AG09319 (cell line): ENCODE data around the gene TSPAN7.

Experiments
- DNase-seq: peaks from one replicate; pipeline ENCODE4 v3.0.0-alpha.2; 2010; ENCODE audit warnings: low read depth; ENCODE audit errors: extremely low read depth
- TF ChIP-seq, protein P1 (sequence below): IDR thresholded peaks from 2 replicates; pipeline ENCODE4 v1.5.1; 2011; ENCODE audit warnings: low read depth, mild to moderate bottlenecking, inconsistent platforms, low read length, moderate library complexity

The TSPAN7 gene

DNA sequence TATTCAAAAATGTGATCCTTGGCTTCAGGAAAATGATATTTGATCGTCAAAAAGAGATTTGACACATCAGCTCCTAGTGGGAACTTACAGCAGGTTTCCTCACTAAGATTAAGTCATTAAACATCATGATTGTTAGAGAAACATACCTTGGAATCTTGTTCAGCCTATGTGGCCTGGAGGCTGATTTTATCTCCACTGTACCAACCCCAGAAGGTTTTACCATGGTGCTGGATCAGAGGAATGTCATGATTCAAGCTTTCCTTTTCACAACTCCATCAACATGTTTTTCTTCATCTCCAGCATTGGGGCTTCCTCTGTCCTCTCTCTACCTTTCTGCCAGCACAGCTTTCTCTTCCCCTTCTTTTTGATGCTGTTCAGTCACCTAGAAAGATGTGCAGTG is 171.5 kb downstream of the TSPAN7 start:
- TF ChIP-seq, protein P1, sequence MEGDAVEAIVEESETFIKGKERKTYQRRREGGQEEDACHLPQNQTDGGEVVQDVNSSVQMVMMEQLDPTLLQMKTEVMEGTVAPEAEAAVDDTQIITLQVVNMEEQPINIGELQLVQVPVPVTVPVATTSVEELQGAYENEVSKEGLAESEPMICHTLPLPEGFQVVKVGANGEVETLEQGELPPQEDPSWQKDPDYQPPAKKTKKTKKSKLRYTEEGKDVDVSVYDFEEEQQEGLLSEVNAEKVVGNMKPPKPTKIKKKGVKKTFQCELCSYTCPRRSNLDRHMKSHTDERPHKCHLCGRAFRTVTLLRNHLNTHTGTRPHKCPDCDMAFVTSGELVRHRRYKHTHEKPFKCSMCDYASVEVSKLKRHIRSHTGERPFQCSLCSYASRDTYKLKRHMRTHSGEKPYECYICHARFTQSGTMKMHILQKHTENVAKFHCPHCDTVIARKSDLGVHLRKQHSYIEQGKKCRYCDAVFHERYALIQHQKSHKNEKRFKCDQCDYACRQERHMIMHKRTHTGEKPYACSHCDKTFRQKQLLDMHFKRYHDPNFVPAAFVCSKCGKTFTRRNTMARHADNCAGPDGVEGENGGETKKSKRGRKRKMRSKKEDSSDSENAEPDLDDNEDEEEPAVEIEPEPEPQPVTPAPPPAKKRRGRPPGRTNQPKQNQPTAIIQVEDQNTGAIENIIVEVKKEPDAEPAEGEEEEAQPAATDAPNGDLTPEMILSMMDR = no peak
- DNase-seq = no peak
